ENCODE measurements around the gene ROR2.

DNA sequence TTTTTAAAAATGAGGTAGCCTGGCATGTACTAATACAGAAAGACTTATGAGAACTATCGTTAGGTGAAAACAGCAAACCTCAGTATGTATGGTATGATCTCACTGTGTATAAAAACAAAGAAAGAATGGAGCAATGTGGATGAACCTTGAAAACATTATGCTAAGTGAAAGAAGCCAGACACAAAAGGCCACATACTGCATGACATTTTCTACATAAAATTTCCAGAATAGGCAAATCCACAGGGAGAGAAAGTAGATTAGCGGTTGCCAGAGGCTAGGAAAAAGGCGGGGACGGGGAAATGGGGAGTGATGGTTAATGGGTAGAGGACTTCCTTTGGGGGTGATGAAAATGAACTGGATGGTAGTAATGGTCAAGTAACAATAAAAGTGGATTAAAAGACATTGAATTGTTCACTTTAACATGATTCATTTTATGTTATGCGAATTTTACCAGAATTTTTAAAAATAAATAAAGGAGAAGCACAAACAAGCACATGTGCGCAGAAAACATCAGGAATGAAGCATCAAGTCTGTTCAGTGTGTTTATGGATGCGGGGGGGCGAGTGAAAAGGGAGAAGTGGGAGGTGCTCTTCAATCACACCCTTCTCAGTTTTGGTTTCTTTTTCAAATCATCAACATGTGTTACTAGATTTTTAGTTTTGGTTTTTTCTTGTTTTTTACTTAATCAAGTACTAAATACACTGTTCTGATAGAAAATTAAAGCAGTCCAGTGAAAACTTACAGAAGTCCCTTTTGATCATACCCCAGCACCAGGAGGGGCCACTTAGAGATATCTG is 16.3 kb downstream of the ROR2 start:
- TF ChIP-seq, protein P1, sequence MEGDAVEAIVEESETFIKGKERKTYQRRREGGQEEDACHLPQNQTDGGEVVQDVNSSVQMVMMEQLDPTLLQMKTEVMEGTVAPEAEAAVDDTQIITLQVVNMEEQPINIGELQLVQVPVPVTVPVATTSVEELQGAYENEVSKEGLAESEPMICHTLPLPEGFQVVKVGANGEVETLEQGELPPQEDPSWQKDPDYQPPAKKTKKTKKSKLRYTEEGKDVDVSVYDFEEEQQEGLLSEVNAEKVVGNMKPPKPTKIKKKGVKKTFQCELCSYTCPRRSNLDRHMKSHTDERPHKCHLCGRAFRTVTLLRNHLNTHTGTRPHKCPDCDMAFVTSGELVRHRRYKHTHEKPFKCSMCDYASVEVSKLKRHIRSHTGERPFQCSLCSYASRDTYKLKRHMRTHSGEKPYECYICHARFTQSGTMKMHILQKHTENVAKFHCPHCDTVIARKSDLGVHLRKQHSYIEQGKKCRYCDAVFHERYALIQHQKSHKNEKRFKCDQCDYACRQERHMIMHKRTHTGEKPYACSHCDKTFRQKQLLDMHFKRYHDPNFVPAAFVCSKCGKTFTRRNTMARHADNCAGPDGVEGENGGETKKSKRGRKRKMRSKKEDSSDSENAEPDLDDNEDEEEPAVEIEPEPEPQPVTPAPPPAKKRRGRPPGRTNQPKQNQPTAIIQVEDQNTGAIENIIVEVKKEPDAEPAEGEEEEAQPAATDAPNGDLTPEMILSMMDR (IDR thresholded peaks at IDR 0.05; ENCODE audit: extremely low read depth in 1 of 2, insufficient read depth in 1 of 2, low read depth in 1 of 2, low read length in 2 of 2), result no peak
- TF ChIP-seq POLR2A (IDR thresholded peaks at IDR 0.05; ENCODE audit: low read depth, low read length) (no peak), POLR2AphosphoS5 (IDR thresholded peaks at IDR 0.05; ENCODE audit: insufficient read depth, low read depth, low read length) (no peak), JUN (IDR thresholded peaks at IDR 0.05; ENCODE audit: borderline replicate concordance, insufficient read depth, insufficient read length, low read depth) (no peak), EZH2 (IDR thresholded peaks at IDR 0.05; ENCODE audit: borderline replicate concordance, low read depth, low read length, severe bottlenecking) (no peak)
- TF ChIP-seq, protein P2, sequence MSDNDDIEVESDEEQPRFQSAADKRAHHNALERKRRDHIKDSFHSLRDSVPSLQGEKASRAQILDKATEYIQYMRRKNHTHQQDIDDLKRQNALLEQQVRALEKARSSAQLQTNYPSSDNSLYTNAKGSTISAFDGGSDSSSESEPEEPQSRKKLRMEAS (IDR thresholded peaks at IDR 0.05; ENCODE audit: insufficient read depth, insufficient read length), result no peak

All from endothelial cell of umbilical vein (primary cell).